Fibroblast of lung (primary cell): Measurements from ENCODE around the gene C5orf63. TPM values are rescaled to one million over a fixed set of nuclear protein-coding genes. Genes with fewer than 3 reads are reported as not detected.
"Not testable (repeated sequence)": the region's sequence is repeated elsewhere in the genome, so short reads cannot be mapped to it uniquely, and the experiment has no call there.

ENCODE experiments used
- DNase-seq, 2 donors: peaks; one replicate each; pipeline versions ENCODE4 v3.0.0 to v3.0.0-alpha.2; 2010; ENCODE audit warnings: low read depth in 2 of 2
- H2AFZ ChIP-seq: 2 replicates; pipeline ENCODE4 v1.5.1; 2012; ENCODE audit warnings: low read length, control low read depth, inconsistent platforms
- H3K27ac ChIP-seq: 2 replicates; pipeline ENCODE4 v1.5.1; 2011; ENCODE audit warnings: low read length, control low read depth; ENCODE audit not compliant: insufficient read depth
- H3K27me3 ChIP-seq: 2 replicates; pipeline ENCODE4 v1.5.1; 2011; ENCODE audit warnings: mild to moderate bottlenecking, low read length; ENCODE audit not compliant: control insufficient read depth, insufficient read depth
- H3K36me3 ChIP-seq: 2 replicates; pipeline ENCODE4 v1.5.1; 2011; ENCODE audit warnings: low read length; ENCODE audit not compliant: control insufficient read depth, insufficient read depth
- H3K4me1 ChIP-seq: 2 replicates; pipeline ENCODE4 v1.5.1; 2011; ENCODE audit warnings: low read length; ENCODE audit not compliant: control insufficient read depth, insufficient read depth; ENCODE audit errors: extremely low read depth
- H3K4me2 ChIP-seq: 2 replicates; pipeline ENCODE4 v1.5.1; 2011; ENCODE audit warnings: low read length, control low read depth; ENCODE audit not compliant: insufficient read depth; ENCODE audit errors: extremely low read depth
- H3K4me3 ChIP-seq, 4 experiments: fragments of 200-600 bp in 1 of 4; sonication (generic) in 1 of 4; replicated peaks in 1 of 4; 2 replicates each; pipeline ENCODE4 v1.5.1; 2011 to 2016; ENCODE audit warnings: low read length in 4 of 4, low read depth in 3 of 4, mild to moderate bottlenecking in 3 of 4, control low read depth in 2 of 4, inconsistent platforms in 1 of 4, mixed read lengths in 1 of 4; ENCODE audit not compliant: insufficient read depth in 1 of 4; ENCODE audit errors: control extremely low read depth in 1 of 4
- H3K79me2 ChIP-seq: 2 replicates; pipeline ENCODE4 v1.5.1; 2012; ENCODE audit warnings: mild to moderate bottlenecking, low read length, inconsistent platforms; ENCODE audit not compliant: control insufficient read depth, insufficient read depth
- H3K9ac ChIP-seq: 2 replicates; pipeline ENCODE4 v1.5.1; 2011; ENCODE audit warnings: mild to moderate bottlenecking, low read length, control low read depth; ENCODE audit not compliant: insufficient read depth
- H3K9me3 ChIP-seq: 2 replicates; pipeline ENCODE4 v1.5.1; 2012; ENCODE audit warnings: low read depth, low read length; ENCODE audit not compliant: control insufficient read depth, insufficient read depth
- H4K20me1 ChIP-seq: 2 replicates; pipeline ENCODE4 v1.5.1; 2011; ENCODE audit warnings: low read length; ENCODE audit not compliant: control insufficient read depth, insufficient read depth; ENCODE audit errors: extremely low read depth
- EZH2 ChIP-seq: IDR thresholded peaks from 2 replicates; pipeline ENCODE4 v1.5.1; 2012; ENCODE audit warnings: low read length, control low read depth, mild to moderate bottlenecking; ENCODE audit errors: missing control alignments
- polyA plus RNA-seq, 2 donors: library from polyadenylated mRNA; depleted of rRNA in 1 of 2; stranded (reverse) in 1 of 2; unstranded in 1 of 2; fragments of >200 nt; gene quantifications; 2 replicates each; pipeline ENCODE4 v1.2.1, GENCODE V29; 2011 to 2012; ENCODE audit warnings: missing spikeins in 1 of 2
- total RNA-seq: library from RNA; depleted of rRNA; stranded (reverse); fragments of >200 nt; gene quantifications from 2 replicates; pipeline ENCODE4 v1.2.1, GENCODE V29; 2014
- TF ChIP-seq, protein P1 (sequence below), 2 donors: IDR thresholded peaks in 1 of 2; conservative IDR thresholded peaks in 1 of 2; 1 replicate in 1 of 2; 2 replicates in 1 of 2; pipeline ENCODE4 v1.5.1; 2011 to 2012; ENCODE audit warnings: low read length in 2 of 2, control low read depth in 1 of 2, inconsistent platforms in 1 of 2, low read depth in 1 of 2, mild to moderate bottlenecking in 1 of 2

C5orf63 gene
- total and polyA plus RNA-seq, 2 donors (not counting 1 experiment from before 2014, with no cell fraction given): 2.9 to 4.0 TPM

DNA sequence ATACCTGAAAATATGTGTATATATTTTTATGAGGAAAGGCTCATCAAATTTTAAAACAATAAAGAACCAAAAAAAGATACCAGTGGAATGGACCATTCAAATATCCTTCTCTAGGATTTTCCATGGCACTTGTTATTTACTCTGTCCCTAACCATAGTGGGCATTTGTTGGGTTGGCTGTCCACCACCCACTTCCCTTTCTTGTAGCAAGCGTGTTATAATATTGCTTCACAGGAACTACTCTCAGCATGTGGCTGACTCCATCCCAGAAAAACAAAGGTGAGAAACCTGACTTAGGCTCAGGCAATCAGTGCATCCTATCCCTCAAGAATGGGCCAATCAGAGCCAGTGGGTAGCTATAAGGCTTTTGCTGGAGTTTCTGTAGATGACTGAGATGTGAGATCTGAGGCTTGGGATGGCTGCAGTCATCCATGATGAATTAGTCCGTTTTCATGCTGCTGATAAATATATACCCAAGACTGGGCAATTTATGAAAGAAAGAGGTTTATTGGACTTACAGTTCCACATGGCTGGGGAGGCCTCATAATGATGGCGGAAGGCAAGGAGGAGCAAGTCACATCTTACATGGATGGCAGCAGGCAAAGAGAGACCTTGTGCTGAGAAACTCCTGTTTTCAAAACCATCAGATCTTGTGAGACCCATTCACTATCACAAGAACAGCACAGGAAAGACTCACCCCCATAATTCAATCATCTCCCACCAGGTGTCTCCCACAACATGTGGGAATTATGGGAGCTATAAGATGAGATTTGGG, 17.2 kb downstream of the C5orf63 start:
- no peaks in the 10 kb centered on the region for H3K79me2 ChIP-seq
- no peak for DNase-seq
- H3K27ac ChIP-seq: no peak overlapping the region
- no peak overlapping the region for H2AFZ ChIP-seq
- no peaks in the 10 kb centered on the region for H4K20me1 ChIP-seq
- H3K9ac ChIP-seq: no peak overlapping the region
- H3K4me2 ChIP-seq: no peak overlapping the region
- no peaks in the 10 kb centered on the region for H3K4me1 ChIP-seq
- H3K4me3 ChIP-seq: no peak overlapping the region
- TF ChIP-seq, protein P1, sequence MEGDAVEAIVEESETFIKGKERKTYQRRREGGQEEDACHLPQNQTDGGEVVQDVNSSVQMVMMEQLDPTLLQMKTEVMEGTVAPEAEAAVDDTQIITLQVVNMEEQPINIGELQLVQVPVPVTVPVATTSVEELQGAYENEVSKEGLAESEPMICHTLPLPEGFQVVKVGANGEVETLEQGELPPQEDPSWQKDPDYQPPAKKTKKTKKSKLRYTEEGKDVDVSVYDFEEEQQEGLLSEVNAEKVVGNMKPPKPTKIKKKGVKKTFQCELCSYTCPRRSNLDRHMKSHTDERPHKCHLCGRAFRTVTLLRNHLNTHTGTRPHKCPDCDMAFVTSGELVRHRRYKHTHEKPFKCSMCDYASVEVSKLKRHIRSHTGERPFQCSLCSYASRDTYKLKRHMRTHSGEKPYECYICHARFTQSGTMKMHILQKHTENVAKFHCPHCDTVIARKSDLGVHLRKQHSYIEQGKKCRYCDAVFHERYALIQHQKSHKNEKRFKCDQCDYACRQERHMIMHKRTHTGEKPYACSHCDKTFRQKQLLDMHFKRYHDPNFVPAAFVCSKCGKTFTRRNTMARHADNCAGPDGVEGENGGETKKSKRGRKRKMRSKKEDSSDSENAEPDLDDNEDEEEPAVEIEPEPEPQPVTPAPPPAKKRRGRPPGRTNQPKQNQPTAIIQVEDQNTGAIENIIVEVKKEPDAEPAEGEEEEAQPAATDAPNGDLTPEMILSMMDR (conservative IDR thresholded peaks at IDR 0.05 in 1 of 2, IDR thresholded peaks at IDR 0.05 in 1 of 2; ENCODE audit: low read depth in 1 of 2, low read length in 2 of 2): no peak
- no peak for TF ChIP-seq EZH2
- no peaks in the 10 kb centered on the region for H3K36me3 ChIP-seq
- H3K27me3 ChIP-seq: no peaks in the 10 kb centered on the region
- no peaks in the 10 kb centered on the region for H3K9me3 ChIP-seq

DNA sequence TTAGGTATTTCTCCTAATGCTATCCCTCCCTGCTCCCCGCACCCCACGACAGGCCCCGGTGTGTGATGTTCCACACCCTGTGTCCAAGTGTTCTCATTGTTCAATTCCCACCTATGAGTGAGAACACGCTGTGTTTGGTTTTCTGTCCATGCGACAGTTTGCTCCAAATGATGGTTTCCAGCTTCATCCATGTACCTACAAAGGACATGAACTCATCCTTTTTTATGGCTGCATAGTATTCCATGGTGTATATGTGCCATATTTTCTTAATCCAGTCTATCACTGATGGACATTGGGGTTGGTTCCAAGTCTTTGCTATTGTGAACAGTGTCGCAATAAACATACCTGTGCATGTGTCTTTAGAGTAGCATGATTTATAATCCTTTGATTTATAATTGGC, 19.8 kb downstream of the C5orf63 start:
- H3K27ac ChIP-seq, H3K27me3 ChIP-seq, DNase-seq, H3K9me3 ChIP-seq, H3K36me3 ChIP-seq, H3K4me3 ChIP-seq, H2AFZ ChIP-seq, H3K4me1 ChIP-seq, H3K79me2 ChIP-seq, H3K9ac ChIP-seq, H3K4me2 ChIP-seq, H4K20me1 ChIP-seq: not testable (repeated sequence)

DNA sequence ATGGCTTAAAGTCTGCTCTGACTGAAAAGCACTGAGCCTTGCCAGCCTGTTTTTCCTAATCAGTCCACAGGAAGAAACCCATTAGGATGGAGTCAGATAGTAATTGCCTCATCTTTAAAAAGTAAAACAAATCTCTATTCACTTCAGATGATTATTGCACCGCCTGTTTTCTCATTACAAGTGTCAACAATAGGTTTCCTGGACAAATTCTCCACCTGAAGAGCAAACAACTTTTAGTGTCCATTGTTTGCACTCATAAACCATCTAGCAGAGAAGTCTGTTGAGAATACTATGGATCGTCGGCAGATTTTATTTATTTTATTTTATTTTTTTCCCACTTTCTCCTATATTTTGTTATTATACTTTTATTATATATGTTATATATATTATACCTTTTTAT, 20.3 kb downstream of the C5orf63 start:
- Histone ChIP-seq H2AFZ (no peak overlapping the region), H3K4me3 (no peak overlapping the region), H3K4me1 (no peaks in the 10 kb centered on the region), H3K4me2 (no peak overlapping the region), H3K36me3 (no peaks in the 10 kb centered on the region), H3K9ac (no peak overlapping the region), H3K27ac (no peak overlapping the region), H3K9me3 (no peaks in the 10 kb centered on the region), H3K27me3 (no peaks in the 10 kb centered on the region), H3K79me2 (no peaks in the 10 kb centered on the region), H4K20me1 (no peaks in the 10 kb centered on the region)
- DNase-seq: no peak
- TF ChIP-seq, protein P1 (conservative IDR thresholded peaks at IDR 0.05 in 1 of 2, IDR thresholded peaks at IDR 0.05 in 1 of 2; ENCODE audit: low read depth in 1 of 2, low read length in 2 of 2): no peak
- no peak for TF ChIP-seq EZH2
